H54 (cell line): Measurements from ENCODE around the gene TMCC2.
"Not testable (repeated sequence)": the region's sequence is repeated elsewhere in the genome, so short reads cannot be mapped to it uniquely, and the experiment has no call there.

Experiments used
- DNase-seq: peaks from one replicate; pipeline ENCODE4 v3.0.0; 2011; ENCODE audit warnings: low spot score, mixed read lengths; ENCODE audit not compliant: insufficient read length
- FAIRE-seq: peaks from 3 replicates; lab custom pipeline; 2011; peaks lifted over from hg19 to GRCh38; lab: Jason Lieb, UNC
- POLR2A ChIP-seq: IDR thresholded peaks from 2 replicates; pipeline ENCODE4 v1.6.1; 2011; ENCODE audit warnings: low read depth, mild to moderate bottlenecking, low read length

TMCC2 gene

GRCh38 chr1:205276689-205277065, 48.9 kb downstream of the TMCC2 start:
- DNase-seq: no peak
- FAIRE-seq: no peak
- TF ChIP-seq POLR2A: no peak

GRCh38 chr1:205279986-205280385, 52.2 kb downstream of the TMCC2 start:
- FAIRE-seq: no peak
- no peak for TF ChIP-seq POLR2A
- no peak for DNase-seq

- not testable (repeated sequence) for FAIRE-seq, DNase-seq
These were observed 53.1 kb downstream of the TMCC2 start for GRCh38 chr1:205280666-205281395.

GRCh38 chr1:205283270-205284147, 55.8 kb downstream of the TMCC2 start:
- no peak for TF ChIP-seq POLR2A
- no peak for DNase-seq
- no peak for FAIRE-seq

GRCh38 chr1:205284420-205285144, 56.8 kb downstream of the TMCC2 start:
- FAIRE-seq: no peak
- TF ChIP-seq POLR2A: no peak; the same call in none of the 2 replicates
- DNase-seq: peak; percentile 95

GRCh38 chr1:205285381-205286101, 57.8 kb downstream of the TMCC2 start:
- DNase-seq: no peak
- FAIRE-seq: no peak
- no peak for TF ChIP-seq POLR2A

- TF ChIP-seq POLR2A: no peak
- DNase-seq (no peak), FAIRE-seq (no peak)
These were observed 58.7 kb downstream of the TMCC2 start for GRCh38 chr1:205286335-205286950.

GRCh38 chr1:205287076-205287475, 59.3 kb downstream of the TMCC2 start:
- FAIRE-seq (no peak), DNase-seq (no peak)
- TF ChIP-seq POLR2A: no peak

- no peak for TF ChIP-seq POLR2A
- DNase-seq: no peak
- no peak for FAIRE-seq
These were observed 60.2 kb downstream of the TMCC2 start for GRCh38 chr1:205287767-205288559.

- no peak for TF ChIP-seq POLR2A
- FAIRE-seq (no peak), DNase-seq (no peak)
These were observed 63.9 kb downstream of the TMCC2 start for GRCh38 chr1:205291596-205291995.

GRCh38 chr1:205293350-205294074, 65.8 kb downstream of the TMCC2 start:
- TF ChIP-seq POLR2A: no peak
- DNase-seq: no peak
- no peak for FAIRE-seq
